A549 (cell line): ENCODE results near the gene CLDN18.

Source experiments
- PBX3 ChIP-seq: IDR thresholded peaks from 2 replicates; pipeline ENCODE4 v1.6.1; 2012
- POLR2A ChIP-seq: IDR thresholded peaks from 2 replicates; pipeline ENCODE4 v1.6.1; 2012; ENCODE audit warnings: mild to moderate bottlenecking, low read length
- USF2 ChIP-seq: fragments of 450-650 bp; IDR thresholded peaks from 2 replicates; pipeline ENCODE4 v1.6.1; 2014; ENCODE audit warnings: antibody characterized with exemption

- TF ChIP-seq PBX3: no peak
- TF ChIP-seq USF2: no peak
- no peak for TF ChIP-seq POLR2A
Measured at GRCh38 chr3:138005627-138006026, 4.3 kb upstream of the CLDN18 start.
